ENCODE data around the gene ACOT12. TPM values are rescaled to one million over a fixed set of nuclear protein-coding genes. Genes with fewer than 3 reads are reported as not detected.

Gene ACOT12
- total and polyA plus RNA-seq, 2 donors (not counting 1 experiment from before 2014, with no cell fraction given) = 0.06 TPM; not detected in 1

DNA sequence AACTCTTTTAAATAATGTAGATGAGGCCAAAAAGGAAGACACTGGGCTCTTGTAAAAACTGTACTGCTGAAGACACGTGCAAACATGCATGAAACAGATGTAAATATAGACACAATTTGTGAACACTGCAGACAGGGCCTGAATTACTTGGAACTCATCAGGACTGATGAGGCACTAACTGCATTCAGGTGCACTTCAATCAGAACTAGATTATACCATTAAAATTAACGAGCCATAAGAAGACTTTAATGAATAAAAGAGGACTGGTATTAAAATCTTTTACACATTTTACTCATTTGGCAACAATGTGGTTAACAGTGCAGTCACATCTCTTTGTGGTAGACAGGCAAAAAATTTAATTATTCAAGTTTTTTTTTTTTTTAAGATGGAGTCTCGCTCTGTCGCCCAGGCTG is 105.9 kb downstream of the ACOT12 start:
- Mint-ChIP-seq H3K4me1 (peaks cover 25% of the 10 kb centered on the region), H3K27ac (no peak overlapping the region), H3K4me3 (no peak overlapping the region), H3K27me3 (no peaks in the 10 kb centered on the region), H3K9me3 (ENCODE audit: insufficient read depth) (peaks cover 10% of the 10 kb centered on the region)
- H3K9ac ChIP-seq (ENCODE audit: low read length) = no peak overlapping the region
- peaks cover 4 to 7% of the 10 kb centered on the region in 2 donors for H3K4me1 ChIP-seq (ENCODE audit: control insufficient read depth in 2 of 2, insufficient read depth in 2 of 2, low read length in 2 of 2)
- H3K4me2 ChIP-seq (replicated peaks; ENCODE audit: low read depth, low read length, poor library complexity, severe bottlenecking) = no peak overlapping the region
- CTCF ChIA-PET = interaction anchor here (1.1 kb wide), 1 partner anchor 11 kb away, joined by 5 read pairs; no protein-coding TSS in a partner anchor
- H3K27me3 ChIP-seq (replicated peaks in 1 of 4; ENCODE audit: control extremely low read depth in 1 of 4, control insufficient read depth in 3 of 4, insufficient read depth in 4 of 4, low read length in 3 of 4) = no peaks in the 10 kb centered on the region
- no peak for ATAC-seq (ENCODE audit: low read depth)
- H3K9me3 ChIP-seq (ENCODE audit: control extremely low read depth in 1 of 3, control insufficient read depth in 2 of 3, insufficient read depth in 1 of 3, low read length in 2 of 3) = peaks cover 2 to 19% (median 17%) of the 10 kb centered on the region in 3 donors
- DNase-seq = no peak
- H3K79me2 ChIP-seq (ENCODE audit: control insufficient read depth, insufficient read depth, low read length) = peaks cover 51% of the 10 kb centered on the region
- intact Hi-C loops (cut with micrococcal nuclease) = no loop called here
- no CpG with 5 or more reads among the region's 4 CpGs for WGBS (ENCODE audit: insufficient coverage)
- no peaks in the 10 kb centered on the region for H3K36me3 ChIP-seq (replicated peaks in 1 of 2; ENCODE audit: control extremely low read depth in 1 of 2, control insufficient read depth in 1 of 2, extremely low read depth in 1 of 2, insufficient read depth in 2 of 2, low read length in 1 of 2)
- no peak overlapping the region for H3K4me3 ChIP-seq (ENCODE audit: control extremely low read depth in 1 of 5, extremely low read depth in 1 of 5, insufficient read depth in 1 of 5, low read depth in 2 of 5, low read length in 4 of 5)
- no peaks in the 10 kb centered on the region for H4K20me1 ChIP-seq (ENCODE audit: control insufficient read depth, insufficient read depth, low read length, poor library complexity, severe bottlenecking)
- H2AFZ ChIP-seq (ENCODE audit: insufficient read depth, low read depth, low read length, poor library complexity, severe bottlenecking) = no peak overlapping the region
- POLR2A ChIA-PET = no interaction called here
- TF ChIP-seq, protein P1, sequence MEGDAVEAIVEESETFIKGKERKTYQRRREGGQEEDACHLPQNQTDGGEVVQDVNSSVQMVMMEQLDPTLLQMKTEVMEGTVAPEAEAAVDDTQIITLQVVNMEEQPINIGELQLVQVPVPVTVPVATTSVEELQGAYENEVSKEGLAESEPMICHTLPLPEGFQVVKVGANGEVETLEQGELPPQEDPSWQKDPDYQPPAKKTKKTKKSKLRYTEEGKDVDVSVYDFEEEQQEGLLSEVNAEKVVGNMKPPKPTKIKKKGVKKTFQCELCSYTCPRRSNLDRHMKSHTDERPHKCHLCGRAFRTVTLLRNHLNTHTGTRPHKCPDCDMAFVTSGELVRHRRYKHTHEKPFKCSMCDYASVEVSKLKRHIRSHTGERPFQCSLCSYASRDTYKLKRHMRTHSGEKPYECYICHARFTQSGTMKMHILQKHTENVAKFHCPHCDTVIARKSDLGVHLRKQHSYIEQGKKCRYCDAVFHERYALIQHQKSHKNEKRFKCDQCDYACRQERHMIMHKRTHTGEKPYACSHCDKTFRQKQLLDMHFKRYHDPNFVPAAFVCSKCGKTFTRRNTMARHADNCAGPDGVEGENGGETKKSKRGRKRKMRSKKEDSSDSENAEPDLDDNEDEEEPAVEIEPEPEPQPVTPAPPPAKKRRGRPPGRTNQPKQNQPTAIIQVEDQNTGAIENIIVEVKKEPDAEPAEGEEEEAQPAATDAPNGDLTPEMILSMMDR (IDR thresholded peaks at IDR 0.05) = no peak
- H3K27ac ChIP-seq (ENCODE audit: low read length in 2 of 2) = no peak overlapping the region

DNA sequence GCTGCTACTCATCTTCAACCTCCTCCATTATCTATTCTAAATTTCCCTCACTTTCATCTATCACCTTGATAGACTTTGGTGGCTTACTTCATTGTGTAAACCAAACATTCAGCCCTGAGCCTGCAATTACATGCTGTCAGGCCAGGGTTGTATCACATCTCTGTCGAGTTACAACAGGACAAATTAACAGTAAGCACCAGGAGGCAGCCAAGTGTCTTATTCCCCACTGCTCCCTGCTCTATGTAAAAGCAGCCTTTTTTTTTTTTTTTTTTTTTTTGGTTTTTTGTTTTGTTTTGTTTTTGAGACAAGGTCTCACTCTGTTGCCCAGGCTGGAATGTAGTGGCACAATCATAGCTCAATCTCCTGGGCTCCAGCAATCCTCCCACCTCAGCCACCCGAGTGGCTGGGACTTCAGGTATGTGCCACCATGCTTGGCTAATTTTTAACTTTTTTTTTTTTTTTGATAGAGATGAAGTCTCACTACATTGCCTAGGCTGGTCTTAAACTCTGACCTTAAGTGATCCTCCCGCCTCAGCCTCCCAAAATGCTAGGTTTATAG is 107.8 kb downstream of the ACOT12 start:
- ChIA-PET CTCF (interaction anchor here (0.7 kb wide), 1 partner anchor 1043 kb away, joined by 3 read pairs; no protein-coding TSS in a partner anchor), POLR2A (interaction anchor here (0.7 kb wide), 1 partner anchor 13 kb away, joined by 4 read pairs; no protein-coding TSS in a partner anchor)
- Mint-ChIP-seq H3K4me1 (peaks cover 17% of the 10 kb centered on the region), H3K27ac (no peak overlapping the region), H3K4me3 (no peak overlapping the region), H3K27me3 (no peaks in the 10 kb centered on the region), H3K9me3 (ENCODE audit: insufficient read depth) (peaks cover 3% of the 10 kb centered on the region)
- Histone ChIP-seq H4K20me1 (ENCODE audit: control insufficient read depth, insufficient read depth, low read length, poor library complexity, severe bottlenecking) (no peaks in the 10 kb centered on the region), H3K9me3 (ENCODE audit: control extremely low read depth in 1 of 3, control insufficient read depth in 2 of 3, insufficient read depth in 1 of 3, low read length in 2 of 3) (peaks cover 0 to 4% (median 4%) of the 10 kb centered on the region in 3 donors), H3K4me1 (ENCODE audit: control insufficient read depth in 2 of 2, insufficient read depth in 2 of 2, low read length in 2 of 2) (no peaks in the 10 kb centered on the region), H3K9ac (ENCODE audit: low read length) (no peak overlapping the region), H3K79me2 (ENCODE audit: control insufficient read depth, insufficient read depth, low read length) (peaks cover 48% of the 10 kb centered on the region), H3K4me2 (replicated peaks; ENCODE audit: low read depth, low read length, poor library complexity, severe bottlenecking) (no peak overlapping the region), H3K4me3 (ENCODE audit: control extremely low read depth in 1 of 5, extremely low read depth in 1 of 5, insufficient read depth in 1 of 5, low read depth in 2 of 5, low read length in 4 of 5) (no peak overlapping the region), H2AFZ (ENCODE audit: insufficient read depth, low read depth, low read length, poor library complexity, severe bottlenecking) (no peak overlapping the region), H3K27me3 (replicated peaks in 1 of 4; ENCODE audit: control extremely low read depth in 1 of 4, control insufficient read depth in 3 of 4, insufficient read depth in 4 of 4, low read length in 3 of 4) (no peaks in the 10 kb centered on the region), H3K27ac (ENCODE audit: low read length in 2 of 2) (no peak overlapping the region), H3K36me3 (replicated peaks in 1 of 2; ENCODE audit: control extremely low read depth in 1 of 2, control insufficient read depth in 1 of 2, extremely low read depth in 1 of 2, insufficient read depth in 2 of 2, low read length in 1 of 2) (no peaks in the 10 kb centered on the region)
- TF ChIP-seq, protein P1 (IDR thresholded peaks at IDR 0.05) = no peak
- no peak for TF ChIP-seq EZH2 (IDR thresholded peaks at IDR 0.05; ENCODE audit: borderline replicate concordance, insufficient read depth, low read depth, low read length, poor library complexity, severe bottlenecking)
- 100% methylated on average over 1 of the region's 3 CpGs for WGBS (ENCODE audit: insufficient coverage)
- DNase-seq (no peak), ATAC-seq (ENCODE audit: low read depth) (no peak)
- intact Hi-C loops (cut with micrococcal nuclease) = no loop called here
